NCI-H2029 treated with DMSO at 0.1 percent for 48 hours (cell line): Measurements from ENCODE around the gene MMADHC.
"Not testable (repeated sequence)": the region's sequence is repeated elsewhere in the genome, so short reads cannot be mapped to it uniquely, and the experiment has no call there.

Experiments
- DNase-seq: peaks from one replicate; lab custom pipeline; 2025; lab: John Stamatoyannopoulos, UW

The MMADHC gene

DNA sequence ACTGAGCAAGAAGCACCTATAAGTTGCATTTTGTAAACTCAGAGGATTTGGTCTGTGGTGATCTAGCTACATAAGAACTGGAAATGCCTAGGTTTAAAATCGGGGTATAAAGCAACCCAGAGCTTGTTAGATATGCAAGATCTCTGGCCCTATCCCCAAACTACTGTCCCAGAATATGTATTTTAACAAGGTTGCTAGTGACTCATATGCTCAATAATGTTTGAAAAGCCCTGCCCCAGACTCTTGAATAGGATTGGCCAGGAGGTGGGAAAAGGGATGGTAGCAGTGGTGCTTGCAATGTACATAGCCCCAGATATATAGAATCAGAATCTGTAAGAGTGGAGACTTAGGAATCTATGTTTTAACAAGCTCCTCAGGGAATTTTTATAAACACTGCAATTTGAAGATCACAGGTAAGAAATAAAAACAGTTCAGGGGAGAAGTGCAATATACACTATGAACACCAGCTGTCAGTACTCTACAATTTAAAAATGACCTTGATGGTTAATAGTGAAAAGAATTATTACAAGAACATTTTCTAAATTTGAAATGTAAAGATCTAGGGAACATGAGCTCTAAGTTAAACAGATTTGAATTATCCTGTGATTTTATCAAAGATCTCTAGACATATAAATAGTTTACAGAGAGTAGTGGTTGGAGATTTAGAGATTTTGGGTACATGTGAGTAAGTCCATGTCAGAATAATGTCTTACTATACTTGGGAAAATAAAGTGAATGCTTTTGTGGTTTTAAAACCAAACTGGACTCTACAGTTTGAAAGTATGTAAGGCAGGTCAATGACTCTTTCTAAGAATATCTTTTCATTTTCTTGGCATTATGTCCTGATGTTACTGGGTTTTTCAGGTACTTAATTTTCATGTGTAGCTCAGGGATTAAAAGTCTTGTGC lies 7.7 kb upstream of the MMADHC start:
- no peak for DNase-seq

DNA sequence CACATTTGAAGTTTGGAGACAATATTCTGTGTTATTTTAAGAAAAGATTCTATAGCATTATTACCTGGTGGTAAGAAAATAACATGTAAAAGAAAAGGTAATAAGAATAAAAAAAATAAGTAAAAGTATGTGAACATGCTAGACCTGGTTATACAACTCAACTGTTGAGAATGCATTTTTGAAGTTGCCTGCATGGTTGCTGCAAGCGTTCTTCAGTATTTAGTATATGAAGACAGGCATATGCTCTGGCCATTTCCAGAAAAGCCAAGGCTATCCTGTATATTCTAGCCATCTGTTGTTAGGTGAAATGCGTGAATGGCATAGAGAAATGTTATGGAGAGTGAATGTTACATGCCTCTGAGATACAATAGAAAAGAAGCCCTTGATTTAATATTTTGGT lies 6.8 kb upstream of the MMADHC start:
- DNase-seq = no peak

DNA sequence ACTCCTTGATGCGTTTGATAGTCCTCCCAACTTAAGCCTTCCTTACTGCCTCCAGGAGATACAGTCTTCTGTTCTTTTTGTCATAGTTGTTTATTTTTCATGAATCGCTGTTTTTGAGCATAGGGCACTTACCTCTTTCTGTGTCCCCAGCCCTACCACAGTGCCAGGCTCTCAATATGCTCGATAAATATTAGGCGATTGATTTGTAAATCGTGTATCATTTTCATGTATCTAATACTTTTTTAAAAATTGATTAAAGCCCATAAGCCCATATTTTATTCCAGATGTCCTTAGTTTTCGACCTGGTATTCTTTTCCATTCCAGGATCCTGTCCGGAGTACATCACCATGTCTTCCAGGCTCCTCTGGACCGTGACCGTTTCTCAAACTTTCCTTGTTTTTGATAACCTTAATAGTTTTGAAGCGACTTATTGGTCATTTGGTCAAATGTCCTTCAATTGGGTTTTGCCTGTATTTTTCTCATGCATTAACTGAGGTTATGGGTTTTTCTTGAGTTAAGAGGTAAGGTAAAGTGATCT lies 444 bp upstream of the MMADHC start:
- no peak for DNase-seq

DNA sequence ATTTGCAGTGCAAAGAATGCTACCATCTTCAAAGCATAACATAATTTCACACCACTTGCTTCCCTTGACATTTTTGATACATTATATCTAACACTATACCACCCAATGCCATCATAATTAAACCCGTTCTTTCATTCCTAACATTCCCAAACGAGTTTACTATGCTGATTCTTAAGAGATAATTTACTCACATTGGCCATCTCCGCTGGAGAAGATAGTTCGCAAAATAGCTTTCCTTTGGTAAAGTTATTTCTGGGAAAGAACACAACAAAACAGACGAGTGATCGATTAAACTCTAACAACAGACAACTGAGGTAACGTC lies 716 bp downstream of the MMADHC start:
- no peak for DNase-seq

DNA sequence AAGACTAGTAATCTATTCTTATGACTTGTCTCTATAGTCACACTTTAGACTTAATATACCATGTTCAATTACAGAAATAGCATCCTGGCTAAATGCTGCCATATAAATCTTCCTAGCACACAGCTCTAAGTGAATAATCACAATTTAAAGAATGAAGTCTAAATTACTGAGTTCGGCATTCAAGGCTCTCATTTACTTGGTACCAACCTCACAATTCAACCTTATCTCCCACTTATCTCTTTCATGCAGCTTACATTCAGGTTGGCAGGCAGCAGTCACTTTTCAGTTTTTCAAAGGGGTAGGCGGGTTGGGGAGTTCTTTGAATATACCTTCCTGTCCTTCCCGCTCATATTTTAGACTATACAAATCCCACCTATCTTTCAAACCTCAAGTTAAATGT lies 1.5 kb downstream of the MMADHC start:
- DNase-seq = no peak

DNA sequence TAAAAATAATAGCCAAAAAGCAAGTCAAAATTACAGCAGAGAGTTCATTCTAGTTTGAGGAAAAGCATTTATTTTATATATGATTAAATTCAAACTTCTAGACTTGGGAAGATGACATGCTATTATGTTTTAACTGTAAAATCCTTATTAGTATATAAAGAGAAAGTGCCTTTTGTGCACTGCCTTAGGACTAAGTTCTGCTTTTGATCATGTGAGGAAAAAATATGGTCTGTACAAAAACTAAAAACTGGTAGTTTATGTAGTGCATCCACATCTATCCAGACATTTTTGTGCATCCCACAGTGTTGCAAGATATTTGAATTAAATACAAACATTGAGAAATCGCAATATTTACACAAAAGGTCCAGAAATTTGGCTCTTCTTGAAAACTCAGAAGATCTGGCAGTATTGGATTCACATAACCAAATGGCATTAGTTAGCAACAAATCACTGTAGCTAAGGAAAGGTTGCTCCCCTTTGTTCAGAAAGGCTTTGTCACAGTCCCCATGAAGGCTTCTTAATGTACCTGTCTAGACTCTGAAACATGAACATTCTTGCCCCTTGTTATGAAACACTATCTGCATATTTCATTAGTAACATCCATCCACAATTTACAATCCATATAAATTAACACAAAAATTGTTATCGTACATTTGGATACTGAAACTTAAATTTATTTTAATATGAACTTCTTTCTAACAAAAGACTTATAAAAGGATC lies 2.2 kb downstream of the MMADHC start:
- no peak for DNase-seq

DNA sequence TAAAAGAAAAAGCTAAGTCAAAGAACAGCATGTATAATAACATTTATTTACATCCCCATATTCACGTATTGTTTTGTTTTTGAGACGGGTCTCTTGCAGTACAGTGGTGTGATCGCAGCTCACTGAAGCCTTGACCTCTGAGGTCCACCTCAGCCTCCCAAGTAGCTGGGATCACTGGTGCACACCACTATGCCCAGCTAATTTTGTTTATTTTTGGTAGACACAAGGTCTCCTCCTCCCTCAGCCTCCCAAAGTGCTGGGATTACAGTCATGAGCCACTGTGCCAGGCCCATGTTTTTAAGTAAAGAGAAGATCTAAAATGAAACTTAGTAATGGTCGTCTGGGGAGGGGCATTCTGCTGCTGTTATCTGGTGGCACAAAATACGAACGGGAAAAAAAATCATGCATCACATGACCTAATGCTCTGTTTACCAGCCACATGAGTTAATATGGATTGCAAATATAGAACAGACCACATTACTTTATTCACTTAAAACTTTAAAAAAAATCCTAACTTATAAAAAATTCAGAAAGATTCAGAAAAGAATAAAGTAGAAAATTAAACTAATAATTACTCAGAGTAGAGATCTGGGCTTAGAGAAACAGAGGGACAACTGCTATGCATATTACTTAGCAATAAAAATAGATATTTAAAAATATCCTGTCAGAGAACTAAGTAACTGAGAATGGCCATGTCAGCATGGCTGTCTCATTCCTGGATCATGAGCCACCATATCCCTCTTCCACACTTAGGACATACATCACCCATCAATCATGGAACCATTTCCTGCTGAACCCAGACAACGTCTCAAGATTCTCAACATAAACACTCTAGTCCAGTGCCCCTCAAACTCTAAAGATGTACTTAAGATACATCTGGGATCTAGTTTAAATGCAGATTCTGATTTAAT lies 7.3 kb downstream of the MMADHC start:
- DNase-seq = no peak

DNA sequence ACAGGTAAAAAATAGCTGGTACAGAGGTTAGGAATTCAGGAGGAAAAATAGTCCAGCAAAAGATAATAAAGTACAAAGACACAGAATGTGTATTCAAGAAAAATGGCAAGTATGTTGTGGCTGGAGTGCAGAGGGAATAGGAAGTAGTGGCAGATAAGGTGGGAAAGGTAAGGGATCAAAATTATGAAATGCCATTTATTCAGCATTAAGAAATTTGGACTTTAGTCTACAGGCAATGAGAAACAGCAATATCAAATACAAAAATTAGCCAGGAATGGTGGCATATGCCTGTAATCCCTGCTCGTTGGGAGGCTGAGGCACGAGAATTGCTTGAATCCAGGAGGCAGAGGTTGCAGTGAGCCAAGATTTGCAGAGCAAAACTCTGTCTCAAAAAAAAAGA lies 10.3 kb downstream of the MMADHC start:
- no peak for DNase-seq

DNA sequence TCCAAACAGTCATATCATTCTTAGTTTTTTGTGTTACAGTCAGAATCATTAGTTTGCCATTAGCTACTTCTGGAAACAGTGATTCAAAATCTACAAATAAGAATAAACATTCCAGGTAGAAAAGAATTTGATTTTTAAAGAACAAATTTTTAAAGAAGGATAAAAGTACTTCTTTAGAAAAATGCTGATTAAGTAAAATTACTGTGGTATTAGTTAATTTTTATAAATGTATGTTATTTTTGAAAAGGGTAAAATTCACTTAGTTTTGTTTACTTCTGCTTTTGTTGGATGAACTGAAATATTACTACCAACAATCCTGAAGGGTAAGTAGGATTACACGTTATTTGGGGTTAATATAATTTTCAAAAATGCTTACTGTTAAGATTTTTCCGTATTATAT lies 11.8 kb downstream of the MMADHC start:
- no peak for DNase-seq

DNA sequence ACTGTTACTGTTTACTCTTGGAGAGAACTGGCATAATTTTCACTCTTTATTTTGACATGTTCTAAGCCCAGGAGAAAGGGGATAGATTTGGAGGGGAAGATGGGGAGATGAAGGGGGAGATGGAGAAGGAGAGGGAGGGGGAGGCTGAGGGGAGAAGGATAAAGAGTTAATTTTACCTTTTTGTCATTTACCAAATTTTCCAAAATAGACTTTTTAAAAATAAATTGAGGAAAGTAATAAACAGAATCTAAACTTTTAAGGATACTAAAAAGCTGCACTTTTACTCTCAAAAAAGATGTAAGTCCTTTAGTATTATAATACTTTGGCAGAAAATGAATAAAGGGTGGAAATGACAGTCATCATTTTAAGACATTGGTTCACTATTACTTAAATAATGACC lies 12.3 kb downstream of the MMADHC start:
- no peak for DNase-seq

DNA sequence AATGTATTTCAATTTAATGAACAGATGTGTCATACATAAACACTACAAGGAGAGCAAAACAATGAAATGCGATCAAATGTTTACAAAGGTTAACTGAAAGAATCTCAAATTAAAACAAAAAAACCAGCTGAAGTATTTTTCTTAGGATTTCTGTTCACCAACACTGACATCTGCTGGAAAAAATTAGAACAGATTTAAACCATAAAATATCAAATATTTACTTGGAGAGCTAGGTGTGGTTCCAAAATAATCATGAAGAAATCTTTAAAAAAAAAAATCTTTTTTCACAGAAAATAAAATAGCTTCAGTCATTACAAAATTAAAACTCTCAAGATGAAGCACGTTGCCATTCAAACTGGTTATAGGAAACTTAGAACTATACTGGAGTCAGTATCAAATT lies 13.8 kb downstream of the MMADHC start:
- no peak for DNase-seq

DNA sequence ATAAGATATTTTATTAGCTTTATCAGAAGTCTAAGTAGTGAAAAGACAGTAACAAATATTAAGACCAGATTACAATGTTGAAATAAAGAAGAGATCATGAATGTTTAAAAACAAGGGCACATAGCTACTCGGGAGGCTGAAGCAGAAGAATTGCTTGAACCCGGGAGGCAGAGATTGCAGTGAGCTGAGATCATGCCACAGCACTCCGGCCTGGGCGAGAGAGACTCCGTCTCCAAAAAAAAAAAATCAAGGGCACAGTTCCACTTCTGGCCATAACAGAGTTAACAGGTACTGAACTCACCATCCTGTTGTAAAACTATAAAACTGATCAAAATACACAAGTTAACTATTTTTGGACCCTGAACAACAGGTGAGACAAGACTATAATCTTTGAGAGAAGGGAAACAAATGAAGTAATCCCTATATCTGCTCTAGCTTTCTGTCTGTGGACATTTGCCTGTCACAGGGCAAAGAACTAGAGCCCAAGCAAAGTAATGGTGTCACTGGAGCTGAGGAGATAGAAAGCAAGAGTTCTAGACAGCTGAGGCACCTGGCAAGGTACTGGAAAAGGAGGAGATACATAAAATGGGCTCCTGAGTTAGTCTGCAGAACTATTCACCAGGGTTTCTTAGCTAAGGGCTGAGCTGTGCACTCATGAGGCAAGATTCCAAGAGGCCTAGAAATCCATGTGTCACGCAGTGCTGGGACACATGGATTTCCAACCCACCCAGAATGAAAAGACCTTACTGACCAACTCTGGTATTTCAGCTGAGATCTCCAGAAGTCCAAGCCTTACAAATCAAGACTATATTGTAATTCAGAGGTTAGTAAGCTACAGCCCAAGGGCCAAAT lies 15.2 kb downstream of the MMADHC start:
- DNase-seq = no peak

DNA sequence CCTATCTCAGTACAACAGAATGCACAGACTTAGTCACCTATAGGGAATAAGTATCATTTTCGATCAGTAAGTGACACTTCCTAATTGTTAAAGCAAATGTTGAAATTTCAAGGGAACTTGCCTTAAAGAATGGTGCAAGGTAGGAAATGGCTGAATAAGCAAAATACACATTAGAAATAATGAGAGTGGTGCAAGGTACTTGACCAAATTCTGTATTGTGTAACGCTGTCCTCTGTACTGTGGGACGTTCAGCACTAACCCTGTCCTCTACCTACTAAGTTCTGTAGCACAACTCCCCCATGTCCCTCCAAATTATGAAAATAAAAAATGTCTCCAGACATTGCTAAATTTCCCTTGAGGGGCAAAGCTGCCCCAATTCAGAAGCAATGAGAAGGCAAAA lies 19.4 kb downstream of the MMADHC start:
- no peak for DNase-seq

DNA sequence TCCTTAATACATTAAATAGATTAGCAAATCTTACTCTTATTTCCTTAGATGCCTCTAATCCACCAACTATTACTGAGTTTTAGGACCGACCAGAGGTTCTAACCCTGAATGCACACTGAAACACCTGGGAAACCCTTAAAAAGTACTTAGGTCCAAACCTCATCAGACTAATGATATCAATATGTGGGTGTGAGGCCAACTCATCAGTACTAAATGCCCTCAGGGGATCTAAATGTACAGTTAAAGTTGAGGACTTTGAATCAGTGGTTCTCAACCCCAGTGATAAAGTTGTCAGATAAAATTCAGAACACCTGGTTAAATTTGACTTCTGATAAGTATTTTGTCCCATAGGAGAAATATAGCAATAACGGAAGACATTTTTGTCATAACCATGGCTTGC lies 20.9 kb downstream of the MMADHC start:
- no peak for DNase-seq

DNA sequence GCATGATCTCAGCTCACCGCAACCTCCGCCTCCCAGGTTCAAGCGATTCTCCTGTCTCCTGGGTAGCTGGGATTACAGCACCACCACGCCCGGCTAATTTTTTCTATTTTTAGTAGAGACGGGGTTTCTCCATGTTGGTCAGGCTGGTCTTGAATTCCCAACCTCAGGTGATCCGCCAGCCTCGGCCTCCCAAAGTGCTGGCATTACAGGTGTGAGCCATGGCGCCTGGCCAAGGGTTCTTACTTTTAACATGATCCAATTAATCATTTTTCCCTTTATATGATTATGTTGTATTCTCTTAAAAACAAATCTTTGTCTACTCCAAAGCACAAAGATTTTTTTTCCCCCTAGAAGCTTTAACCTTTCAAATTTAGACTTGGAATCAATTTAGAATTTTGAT lies 21.9 kb downstream of the MMADHC start:
- DNase-seq = not testable (repeated sequence)

DNA sequence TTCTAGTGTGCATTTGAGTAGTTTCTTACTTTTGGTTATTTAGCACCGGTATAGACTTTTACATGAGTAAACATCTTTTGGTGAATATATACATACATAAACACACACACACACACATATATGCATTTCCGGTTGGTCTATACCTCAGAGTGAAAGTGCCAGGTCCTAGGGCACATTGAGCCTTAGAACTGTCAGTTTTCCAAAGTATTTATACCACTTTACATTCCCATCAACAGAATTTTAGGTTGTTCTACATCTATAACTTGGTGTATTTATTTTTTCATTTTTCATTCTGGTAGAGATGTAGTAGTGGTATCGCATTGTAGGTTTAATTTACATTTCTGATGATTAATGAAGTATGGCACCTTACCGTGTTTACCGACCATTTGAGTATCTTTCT lies 22.6 kb downstream of the MMADHC start:
- no peak for DNase-seq

DNA sequence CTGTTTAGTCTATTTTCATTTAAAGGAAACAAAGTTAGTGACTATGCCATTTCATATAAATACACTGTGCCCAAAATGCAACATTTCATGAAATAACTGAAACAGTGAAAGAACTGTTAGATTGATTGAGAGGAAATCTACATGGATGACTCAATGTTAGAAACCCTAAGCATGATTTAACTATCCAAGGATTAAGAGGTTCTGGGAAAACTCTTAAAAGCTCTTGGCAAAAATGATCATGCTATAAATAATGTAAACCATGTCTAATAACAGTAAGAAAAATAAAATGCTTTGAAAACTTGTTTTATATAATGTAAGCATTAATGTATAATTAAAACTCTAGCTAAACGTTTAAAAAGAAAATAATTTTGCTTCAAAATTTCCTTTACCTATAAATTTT lies 23.5 kb downstream of the MMADHC start:
- no peak for DNase-seq

DNA sequence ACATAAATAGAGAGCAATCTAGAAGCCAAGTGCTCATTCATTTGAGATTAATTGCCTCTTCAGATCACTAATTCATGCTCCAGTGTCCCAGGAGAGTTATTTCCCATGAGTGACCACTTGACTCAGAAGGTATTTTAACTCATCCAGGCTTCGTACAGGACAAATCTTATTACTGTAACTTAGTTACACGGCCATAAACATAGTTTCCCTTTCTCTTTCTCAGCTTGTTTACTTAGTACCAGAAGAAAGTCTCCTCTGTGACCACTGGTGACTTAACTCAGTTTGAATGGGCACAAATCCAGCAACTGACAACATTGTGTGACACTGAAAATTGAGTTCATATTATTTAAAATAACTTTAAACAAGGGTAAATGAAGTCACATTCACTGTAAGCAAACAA lies 25.3 kb downstream of the MMADHC start:
- peak; percentile 27 for DNase-seq

DNA sequence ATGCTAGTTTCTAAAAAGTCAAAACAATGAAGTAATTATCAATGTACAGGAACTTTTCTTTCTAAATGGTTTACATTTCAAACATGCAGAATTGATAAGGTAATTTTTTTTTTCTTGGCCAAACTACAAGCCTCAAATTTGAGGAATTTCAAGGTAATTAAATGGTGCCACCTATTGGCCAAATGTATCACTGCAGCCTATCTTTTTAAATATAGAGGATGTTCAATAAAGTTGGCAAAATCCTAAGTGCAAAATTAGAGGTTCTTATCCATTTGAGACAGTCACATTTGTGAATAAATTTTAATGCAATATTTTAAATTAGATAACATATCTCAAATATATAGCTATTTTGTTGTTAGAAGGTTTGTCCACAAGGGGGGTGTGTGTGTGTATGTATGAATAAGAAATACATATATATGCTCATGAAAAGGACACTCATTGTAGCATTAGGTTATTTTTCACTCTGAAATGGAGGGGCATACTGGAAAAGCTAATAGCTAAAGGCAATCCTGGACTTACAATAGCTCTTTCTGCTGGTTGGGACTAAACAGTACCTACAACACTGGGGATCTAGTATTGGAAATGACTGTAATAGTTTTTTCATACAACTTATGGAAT lies 26.2 kb downstream of the MMADHC start:
- peak; percentile 51 for DNase-seq

DNA sequence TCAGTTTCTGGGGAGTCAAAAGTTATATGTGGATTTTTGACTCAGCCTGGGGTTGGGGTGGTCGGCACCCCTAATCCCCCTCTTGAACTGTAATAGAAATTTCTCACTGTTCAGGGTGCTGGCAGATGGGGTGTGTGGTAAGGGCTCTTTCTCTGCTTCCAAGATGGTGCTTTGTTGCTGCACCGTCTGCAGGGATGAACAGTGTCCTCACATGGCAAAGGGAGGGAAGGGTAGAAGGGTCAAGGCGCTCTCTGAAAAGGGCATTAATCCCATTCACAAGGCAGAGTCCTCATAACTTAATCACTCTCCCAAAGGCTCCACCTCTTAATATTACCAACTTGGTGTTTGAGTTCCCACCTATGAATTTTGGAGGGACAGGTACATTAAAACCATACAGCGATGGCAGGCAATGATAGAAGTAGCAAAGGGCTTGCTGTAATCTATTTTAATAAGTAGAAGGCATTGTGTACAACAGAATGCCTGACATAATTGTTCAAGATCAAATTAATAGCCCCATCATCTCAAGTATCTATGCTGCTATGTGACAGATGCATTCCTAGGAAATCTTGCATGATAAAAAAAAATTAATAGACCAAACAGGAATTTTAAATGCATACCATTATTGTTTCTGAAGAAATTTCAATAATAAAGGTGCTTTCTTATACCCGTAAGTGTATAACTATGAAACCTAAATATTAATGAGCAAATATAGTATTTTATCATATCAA lies 28.1 kb downstream of the MMADHC start:
- DNase-seq = no peak
